Endometrium (tissue), 2 donors: ENCODE measurements around the gene IL26.
A peak's percentile ranks its signal among the peaks of the same experiment; 100 is the strongest.
"Not testable (repeated sequence)": the region's sequence is repeated elsewhere in the genome, so short reads cannot be mapped to it uniquely, and the experiment has no call there.

Experiments
- FAIRE-seq: peaks from 2 replicates; lab custom pipeline; 2012; peaks lifted over from hg19 to GRCh38; lab: Jason Lieb, UNC
- donor health status: control.
- donor health status: control.

The IL26 gene

GRCh38 chr12:68239309-68239982 lies 13.8 kb upstream of the IL26 start:
- no peak for FAIRE-seq

DNA sequence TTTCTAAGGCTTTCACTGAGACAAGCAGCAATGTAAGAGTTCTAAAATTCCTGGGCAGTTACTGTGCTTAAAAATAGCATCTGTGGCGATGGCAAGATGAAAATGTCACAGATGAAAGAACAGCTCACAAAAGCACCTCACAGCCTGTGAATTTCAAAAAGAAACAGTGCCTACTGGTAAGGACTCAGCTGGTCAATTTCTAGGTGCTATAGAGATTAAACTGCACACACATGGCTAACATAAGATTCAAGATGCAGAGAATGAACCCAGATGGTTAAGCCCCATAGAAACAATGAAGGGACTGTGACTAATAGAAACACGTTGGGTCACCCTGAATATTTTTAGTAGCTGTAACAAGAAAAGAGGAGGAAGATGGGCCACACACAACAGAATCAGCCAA lies 12.0 kb upstream of the IL26 start:
- no peak for FAIRE-seq

- no peak for FAIRE-seq
These were observed 11.5 kb upstream of the IL26 start for GRCh38 chr12:68237078-68237477.

DNA sequence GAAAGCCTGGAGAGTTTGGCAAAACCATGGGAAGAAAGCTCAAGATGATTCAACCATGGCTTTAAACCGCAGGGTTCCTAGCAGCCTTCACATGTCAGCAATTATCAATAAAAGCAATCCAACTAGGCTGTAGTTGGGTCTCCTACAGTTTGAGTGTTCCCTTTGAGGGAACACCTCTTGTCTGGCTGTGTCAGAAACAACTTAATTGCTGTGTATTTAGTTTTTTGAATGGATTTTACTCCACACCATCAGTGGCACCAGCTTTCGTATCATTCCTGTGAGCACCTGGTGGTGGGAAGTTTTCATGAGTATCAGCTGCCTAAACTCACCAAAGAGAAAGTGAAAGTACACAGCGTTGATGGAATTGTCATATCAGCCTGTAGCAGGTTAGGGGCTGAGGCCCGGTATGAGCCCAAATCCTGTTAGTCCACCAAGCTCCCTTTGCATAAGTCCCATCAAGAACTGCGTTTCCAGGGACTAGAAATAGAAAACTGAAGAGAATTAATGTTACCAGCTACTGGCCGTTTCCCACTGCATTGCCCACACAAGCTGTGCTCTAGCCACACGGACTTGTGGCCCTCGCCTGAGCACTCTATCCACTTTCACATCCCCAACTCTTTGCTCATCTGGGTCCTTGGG lies 10.9 kb upstream of the IL26 start:
- no peak for FAIRE-seq

DNA sequence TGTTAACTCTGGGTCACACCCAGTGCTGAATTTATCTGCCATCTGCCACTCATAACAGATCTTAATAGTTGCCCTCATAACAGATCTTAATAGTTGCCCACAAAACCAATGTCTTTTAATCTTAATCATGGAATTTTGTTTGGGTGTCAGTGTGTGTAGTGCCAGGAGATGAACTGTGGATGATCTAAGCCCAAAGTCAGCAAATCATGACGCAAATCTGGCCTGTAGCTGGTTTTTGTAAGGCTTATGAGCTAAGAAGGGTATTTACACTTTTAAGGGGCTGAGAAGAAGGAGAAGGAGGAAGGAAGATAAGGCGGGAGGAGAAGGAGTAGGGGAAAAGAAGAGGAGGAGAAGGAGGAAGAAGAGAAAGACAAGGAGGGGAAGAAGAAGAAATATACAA lies 10.0 kb upstream of the IL26 start:
- no peak for FAIRE-seq

GRCh38 chr12:68234140-68234539 lies 8.5 kb upstream of the IL26 start:
- no peak for FAIRE-seq

GRCh38 chr12:68233498-68233897 lies 7.9 kb upstream of the IL26 start:
- no peak for FAIRE-seq

DNA sequence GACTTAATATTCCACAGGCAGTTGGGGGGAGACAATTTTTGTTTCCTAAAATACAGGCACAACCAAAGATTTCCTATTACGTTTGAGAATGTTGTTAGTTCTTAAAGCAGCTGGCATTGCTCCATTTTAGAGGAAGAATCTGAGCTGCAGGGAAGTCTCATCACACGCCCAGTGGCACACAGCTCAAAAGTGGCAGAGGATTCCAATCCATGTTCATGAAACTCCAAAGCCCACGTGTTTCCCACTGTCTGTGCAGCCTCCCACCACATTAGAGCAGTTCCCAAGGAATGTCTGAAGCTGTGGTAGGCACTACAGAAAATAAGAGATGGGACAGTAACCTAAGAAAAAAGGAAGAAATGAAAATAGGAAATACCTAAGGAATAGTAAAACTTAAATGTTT lies 6.1 kb upstream of the IL26 start:
- FAIRE-seq: no peak

- no peak for FAIRE-seq
These were observed 5.6 kb upstream of the IL26 start for GRCh38 chr12:68231229-68231628.

DNA sequence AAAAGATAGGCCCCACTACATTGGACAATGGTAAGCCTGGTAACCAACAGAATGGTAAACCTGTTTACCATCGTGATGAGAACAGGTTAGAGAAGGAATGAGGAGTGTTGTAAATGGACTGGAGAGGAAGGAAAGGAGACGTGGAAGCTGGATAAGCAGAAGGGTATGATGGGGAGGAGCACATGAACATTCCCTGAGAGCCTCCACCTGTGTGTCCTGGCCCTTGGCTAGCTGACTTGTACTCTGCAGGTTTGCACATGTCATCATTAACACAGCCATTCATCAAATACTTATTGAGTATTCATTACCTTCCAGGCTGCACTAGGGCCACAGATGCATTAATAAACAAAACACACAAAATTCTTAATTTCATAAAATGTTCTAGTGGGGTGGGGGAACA lies 4.3 kb upstream of the IL26 start:
- no peak for FAIRE-seq

GRCh38 chr12:68227356-68227755 lies 1.7 kb upstream of the IL26 start:
- FAIRE-seq: no peak

GRCh38 chr12:68224613-68225285 lies 861 bp downstream of the IL26 start:
- no peak for FAIRE-seq

DNA sequence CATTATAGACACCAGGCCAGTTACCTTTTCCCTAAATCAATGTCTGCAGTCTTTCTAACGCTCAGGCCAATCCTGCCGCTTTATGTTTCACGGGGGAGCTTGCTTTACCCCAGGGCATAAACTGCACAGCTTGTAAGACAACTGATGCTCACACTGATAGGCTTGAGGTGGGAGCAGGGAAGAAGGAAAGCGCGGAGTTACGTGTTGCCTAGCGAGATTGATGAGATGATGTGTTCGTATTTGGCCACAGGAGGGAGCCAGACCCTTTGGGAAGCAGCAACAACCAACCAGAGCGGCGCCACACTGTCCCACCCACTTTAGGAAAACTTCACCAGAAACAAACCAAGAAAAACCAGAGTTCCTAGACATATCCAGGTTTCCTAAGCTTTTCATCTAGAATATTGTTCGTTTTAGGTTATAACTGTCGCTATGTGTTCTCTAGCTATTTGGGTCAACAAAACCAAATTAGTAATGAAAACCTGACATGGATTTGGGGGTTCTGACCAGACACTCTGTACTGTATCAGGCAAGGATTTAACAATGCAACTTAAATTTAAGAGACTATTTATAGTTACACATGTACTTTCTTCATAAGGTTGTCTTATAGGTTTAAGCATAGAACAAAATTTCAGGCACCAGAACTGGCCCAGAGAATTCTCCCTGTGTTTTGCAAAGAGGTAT lies 2.4 kb downstream of the IL26 start:
- FAIRE-seq: peak; percentile 90

GRCh38 chr12:68222326-68222725 lies 3.3 kb downstream of the IL26 start:
- no peak for FAIRE-seq

DNA sequence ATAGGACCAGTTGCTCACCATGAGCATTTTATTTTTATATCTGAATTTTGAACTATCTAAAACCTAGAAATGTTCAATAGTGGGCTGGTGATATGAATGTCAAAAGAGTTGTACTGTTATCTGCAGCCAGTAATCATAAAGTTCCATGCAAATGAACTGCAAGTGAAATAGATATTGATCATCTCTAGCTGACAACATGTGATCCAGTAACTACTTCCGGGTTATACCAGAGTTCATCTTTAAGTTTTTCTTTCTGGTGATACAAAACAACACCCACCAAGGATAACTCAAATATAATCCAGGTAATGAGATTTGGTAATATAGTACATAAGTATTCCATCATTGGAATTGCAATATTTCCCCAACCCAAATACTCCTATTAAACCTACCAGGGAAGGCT lies 4.1 kb downstream of the IL26 start:
- no peak for FAIRE-seq

DNA sequence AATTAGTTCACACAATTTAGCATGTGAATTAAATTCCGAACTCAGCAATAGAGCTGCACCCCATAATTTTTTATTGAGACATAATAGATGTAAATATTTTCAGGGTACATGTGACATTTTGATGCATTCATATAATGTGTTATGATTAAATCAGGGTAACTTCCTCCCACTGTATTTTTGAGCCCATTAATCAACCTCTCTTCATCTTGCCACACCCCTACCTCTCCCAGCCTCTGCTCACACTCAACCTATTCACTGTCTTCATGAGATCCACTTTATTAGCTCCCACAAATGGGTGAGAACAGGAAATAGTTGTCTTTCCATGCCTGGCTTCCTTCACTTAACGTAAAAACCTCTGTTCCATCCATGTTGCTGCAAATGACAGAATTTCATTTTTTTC lies 14.7 kb downstream of the IL26 start:
- FAIRE-seq: no peak

GRCh38 chr12:68209048-68209728 lies 16.4 kb downstream of the IL26 start:
- not testable (repeated sequence) for FAIRE-seq

GRCh38 chr12:68207276-68207675 lies 18.3 kb downstream of the IL26 start:
- no peak for FAIRE-seq

- no peak for FAIRE-seq
These were observed 19.2 kb downstream of the IL26 start for GRCh38 chr12:68206446-68206845.

DNA sequence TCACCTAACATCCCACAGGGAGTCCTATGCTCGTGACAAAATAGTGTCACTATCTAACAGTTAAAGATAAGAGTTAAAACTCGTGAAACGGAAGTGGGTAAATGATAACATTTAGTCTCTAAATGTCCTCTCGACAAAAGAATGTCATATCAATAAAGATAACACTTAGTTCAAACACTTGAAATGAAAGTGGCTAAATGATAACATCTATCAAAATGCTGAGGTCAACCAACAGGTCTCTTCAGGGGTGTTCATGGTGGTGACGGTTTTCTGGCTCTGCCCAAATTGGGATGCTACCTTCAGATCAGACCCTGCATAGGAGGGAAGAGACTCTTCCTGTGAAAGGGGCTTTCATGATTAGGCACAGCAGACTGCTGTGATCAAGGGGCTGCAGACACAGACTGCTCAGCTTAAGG lies 22.1 kb downstream of the IL26 start:
- FAIRE-seq: no peak

- no peak for FAIRE-seq
These were observed 24.8 kb downstream of the IL26 start for GRCh38 chr12:68200854-68201253.

DNA sequence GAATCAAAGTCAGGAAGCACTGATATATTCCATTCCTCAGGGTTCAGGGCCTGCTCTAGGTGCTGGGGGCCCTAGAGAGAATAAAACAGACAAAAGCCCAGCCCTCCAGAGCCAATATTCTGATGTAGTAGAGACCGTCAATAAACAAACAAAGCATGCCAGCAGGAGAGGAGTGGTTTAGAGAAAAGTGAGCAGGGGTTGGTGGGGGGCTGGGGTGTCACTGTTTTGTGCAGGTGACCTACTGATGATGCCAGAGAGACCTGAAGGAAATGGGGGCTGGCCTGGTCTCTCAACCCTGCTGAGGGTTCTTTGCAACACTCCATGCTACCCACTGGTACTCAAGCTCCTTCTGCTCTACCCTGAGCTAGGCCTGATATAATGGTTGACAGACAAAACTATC lies 26.5 kb downstream of the IL26 start:
- no peak for FAIRE-seq
